ENCODE results near the gene OLFM1.

- TF ChIP-seq, protein P1, sequence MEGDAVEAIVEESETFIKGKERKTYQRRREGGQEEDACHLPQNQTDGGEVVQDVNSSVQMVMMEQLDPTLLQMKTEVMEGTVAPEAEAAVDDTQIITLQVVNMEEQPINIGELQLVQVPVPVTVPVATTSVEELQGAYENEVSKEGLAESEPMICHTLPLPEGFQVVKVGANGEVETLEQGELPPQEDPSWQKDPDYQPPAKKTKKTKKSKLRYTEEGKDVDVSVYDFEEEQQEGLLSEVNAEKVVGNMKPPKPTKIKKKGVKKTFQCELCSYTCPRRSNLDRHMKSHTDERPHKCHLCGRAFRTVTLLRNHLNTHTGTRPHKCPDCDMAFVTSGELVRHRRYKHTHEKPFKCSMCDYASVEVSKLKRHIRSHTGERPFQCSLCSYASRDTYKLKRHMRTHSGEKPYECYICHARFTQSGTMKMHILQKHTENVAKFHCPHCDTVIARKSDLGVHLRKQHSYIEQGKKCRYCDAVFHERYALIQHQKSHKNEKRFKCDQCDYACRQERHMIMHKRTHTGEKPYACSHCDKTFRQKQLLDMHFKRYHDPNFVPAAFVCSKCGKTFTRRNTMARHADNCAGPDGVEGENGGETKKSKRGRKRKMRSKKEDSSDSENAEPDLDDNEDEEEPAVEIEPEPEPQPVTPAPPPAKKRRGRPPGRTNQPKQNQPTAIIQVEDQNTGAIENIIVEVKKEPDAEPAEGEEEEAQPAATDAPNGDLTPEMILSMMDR (conservative IDR thresholded peaks at IDR 0.05; ENCODE audit: low read depth, low read length), result no peak
- no peak for TF ChIP-seq EZH2 (IDR thresholded peaks at IDR 0.05; ENCODE audit: low read length, unreplicated experiment)
Measured at GRCh38 chr9:135043345-135043744, 44.1 kb upstream of the OLFM1 start.

Measured in PC-3 (cell line).